ENCODE data around the gene CPN2. TPM values are rescaled to one million over a fixed set of nuclear protein-coding genes. Genes with fewer than 3 reads are reported as not detected.

The CPN2 gene
- total RNA-seq, 1 donor from 2014 or later = not detected

- TF ChIP-seq CTCF (IDR thresholded peaks at IDR 0.05; ENCODE audit: insufficient read depth, low read length, severe bottlenecking) = no peak
- DNase-seq (ENCODE audit: low read depth) (peak; percentile 99), FAIRE-seq (peak; percentile 99)
- Histone ChIP-seq H3K36me3 (ENCODE audit: control insufficient read depth, insufficient read depth, low read length) (no peaks in the 10 kb centered on the region), H3K27me3 (ENCODE audit: control insufficient read depth, insufficient read depth, low read length) (no peaks in the 10 kb centered on the region), H3K4me3 (ENCODE audit: low read depth, low read length) (peak overlapping the region; percentile 26)
These were observed 28.4 kb downstream of the CPN2 start for GRCh38 chr3:194322678-194323211.

- peak overlapping the region; percentile 26 for H3K4me3 ChIP-seq (ENCODE audit: low read depth, low read length)
- no peak for DNase-seq (ENCODE audit: low read depth)
- no peak for TF ChIP-seq CTCF (IDR thresholded peaks at IDR 0.05; ENCODE audit: insufficient read depth, low read length, severe bottlenecking)
- no peak for FAIRE-seq
- H3K27me3 ChIP-seq (ENCODE audit: control insufficient read depth, insufficient read depth, low read length) = no peaks in the 10 kb centered on the region
- no peaks in the 10 kb centered on the region for H3K36me3 ChIP-seq (ENCODE audit: control insufficient read depth, insufficient read depth, low read length)
These were observed 29.2 kb downstream of the CPN2 start for GRCh38 chr3:194321693-194322640.

- no peak for DNase-seq (ENCODE audit: low read depth)
- Histone ChIP-seq H3K4me3 (ENCODE audit: low read depth, low read length) (no peak overlapping the region), H3K36me3 (ENCODE audit: control insufficient read depth, insufficient read depth, low read length) (no peaks in the 10 kb centered on the region), H3K27me3 (ENCODE audit: control insufficient read depth, insufficient read depth, low read length) (no peaks in the 10 kb centered on the region)
- no peak for TF ChIP-seq CTCF (IDR thresholded peaks at IDR 0.05; ENCODE audit: insufficient read depth, low read length, severe bottlenecking)
- no peak for FAIRE-seq
These were observed 30.3 kb downstream of the CPN2 start for GRCh38 chr3:194320744-194321243.

GRCh38 chr3:194320100-194320499 lies 31.0 kb downstream of the CPN2 start:
- Histone ChIP-seq H3K27me3 (ENCODE audit: control insufficient read depth, insufficient read depth, low read length) (no peaks in the 10 kb centered on the region), H3K4me3 (ENCODE audit: low read depth, low read length) (no peak overlapping the region), H3K36me3 (ENCODE audit: control insufficient read depth, insufficient read depth, low read length) (no peaks in the 10 kb centered on the region)
- FAIRE-seq (no peak), DNase-seq (ENCODE audit: low read depth) (no peak)
- TF ChIP-seq CTCF (IDR thresholded peaks at IDR 0.05; ENCODE audit: insufficient read depth, low read length, severe bottlenecking) = no peak

- TF ChIP-seq CTCF (IDR thresholded peaks at IDR 0.05; ENCODE audit: insufficient read depth, low read length, severe bottlenecking) = no peak
- peak; percentile 57 for DNase-seq (ENCODE audit: low read depth)
- Histone ChIP-seq H3K27me3 (ENCODE audit: control insufficient read depth, insufficient read depth, low read length) (no peaks in the 10 kb centered on the region), H3K36me3 (ENCODE audit: control insufficient read depth, insufficient read depth, low read length) (no peaks in the 10 kb centered on the region), H3K4me3 (ENCODE audit: low read depth, low read length) (no peak overlapping the region)
- no peak for FAIRE-seq
These were observed 32.5 kb downstream of the CPN2 start for GRCh38 chr3:194318511-194319161.
